WERI-Rb-1 (cell line): ENCODE measurements around the gene EPM2AIP1.
A peak's percentile ranks its signal among the peaks of the same experiment; 100 is the strongest.

Experiments used
- DNase-seq: peaks from one replicate; pipeline ENCODE4 v3.0.0-alpha.2; 2020
- H3K27ac ChIP-seq: fragments of 250-450 bp; sonication (Bioruptor Pico); 2 replicates; pipeline ENCODE4 v1.5.1; 2020; ENCODE audit warnings: mild to moderate bottlenecking, moderate library complexity
- H3K27me3 ChIP-seq: fragments of 250-450 bp; sonication (Bioruptor Pico); 2 replicates; pipeline ENCODE4 v1.5.1; 2021; ENCODE audit warnings: mild to moderate bottlenecking, low read depth, moderate library complexity; ENCODE audit not compliant: insufficient read depth, severe bottlenecking
- H3K36me3 ChIP-seq: fragments of 250-450 bp; sonication (Bioruptor Pico); 2 replicates; pipeline ENCODE4 v1.5.1; 2020; ENCODE audit warnings: mild to moderate bottlenecking, moderate library complexity
- H3K4me3 ChIP-seq: 2 replicates; pipeline ENCODE4 v1.5.1; 2011; ENCODE audit warnings: low read depth, mild to moderate bottlenecking, control low read depth, low read length
- H3K9me3 ChIP-seq: fragments of 250-450 bp; sonication (Bioruptor Pico); 2 replicates; pipeline ENCODE4 v1.5.1; 2021; ENCODE audit warnings: mild to moderate bottlenecking, moderate library complexity; ENCODE audit not compliant: severe bottlenecking
- CTCF ChIP-seq: IDR thresholded peaks from 2 replicates; pipeline ENCODE4 v1.5.1; 2011; ENCODE audit warnings: low read depth, mild to moderate bottlenecking, control low read depth, inconsistent platforms, low read length

The EPM2AIP1 gene

GRCh38 chr3:36960502-36960901 lies 32.4 kb downstream of the EPM2AIP1 start:
- no peaks in the 10 kb centered on the region for H3K27me3 ChIP-seq
- no peak for DNase-seq
- no peaks in the 10 kb centered on the region for H3K9me3 ChIP-seq
- no peak for TF ChIP-seq CTCF
- H3K4me3 ChIP-seq, result no peak overlapping the region
- no peak overlapping the region for H3K27ac ChIP-seq
- H3K36me3 ChIP-seq, result no peaks in the 10 kb centered on the region

GRCh38 chr3:36959821-36960220 lies 33.1 kb downstream of the EPM2AIP1 start:
- Histone ChIP-seq H3K27ac (no peak overlapping the region), H3K4me3 (no peak overlapping the region), H3K27me3 (no peaks in the 10 kb centered on the region), H3K9me3 (no peaks in the 10 kb centered on the region), H3K36me3 (no peaks in the 10 kb centered on the region)
- DNase-seq, result no peak
- no peak for TF ChIP-seq CTCF

- Histone ChIP-seq H3K36me3 (no peaks in the 10 kb centered on the region), H3K9me3 (no peaks in the 10 kb centered on the region), H3K27me3 (no peaks in the 10 kb centered on the region), H3K4me3 (no peak overlapping the region), H3K27ac (no peak overlapping the region)
- no peak for DNase-seq
- TF ChIP-seq CTCF, result no peak
Observed at GRCh38 chr3:36957862-36958686, 34.9 kb downstream of the EPM2AIP1 start.

GRCh38 chr3:36957063-36957462 lies 35.9 kb downstream of the EPM2AIP1 start:
- TF ChIP-seq CTCF, result peak; percentile 23; the same call in 1 of the 2 replicates
- Histone ChIP-seq H3K27me3 (no peaks in the 10 kb centered on the region), H3K4me3 (no peak overlapping the region), H3K36me3 (no peaks in the 10 kb centered on the region), H3K9me3 (no peaks in the 10 kb centered on the region), H3K27ac (no peak overlapping the region)
- DNase-seq, result no peak

- Histone ChIP-seq H3K4me3 (no peak overlapping the region), H3K27ac (no peak overlapping the region), H3K9me3 (no peaks in the 10 kb centered on the region), H3K27me3 (no peaks in the 10 kb centered on the region), H3K36me3 (no peaks in the 10 kb centered on the region)
- no peak for DNase-seq
- TF ChIP-seq CTCF, result no peak
Observed at GRCh38 chr3:36956155-36956554, 36.8 kb downstream of the EPM2AIP1 start.
